ENCODE results near the gene TAOK1.

The TAOK1 gene

GRCh38 chr17:29483503-29483902 is 93.3 kb downstream of the TAOK1 start:
- no peak overlapping the region for H3K4me3 ChIP-seq (ENCODE audit: low read depth, low read length)
- peaks cover 45% of the 10 kb centered on the region for H3K36me3 ChIP-seq
- no peaks in the 10 kb centered on the region for H3K27me3 ChIP-seq (ENCODE audit: insufficient read depth, low read depth, severe bottlenecking)
- H3K27ac ChIP-seq: no peak overlapping the region
- H3K9me3 ChIP-seq (ENCODE audit: severe bottlenecking): no peaks in the 10 kb centered on the region
- no peak for DNase-seq
- TF ChIP-seq, protein P1, sequence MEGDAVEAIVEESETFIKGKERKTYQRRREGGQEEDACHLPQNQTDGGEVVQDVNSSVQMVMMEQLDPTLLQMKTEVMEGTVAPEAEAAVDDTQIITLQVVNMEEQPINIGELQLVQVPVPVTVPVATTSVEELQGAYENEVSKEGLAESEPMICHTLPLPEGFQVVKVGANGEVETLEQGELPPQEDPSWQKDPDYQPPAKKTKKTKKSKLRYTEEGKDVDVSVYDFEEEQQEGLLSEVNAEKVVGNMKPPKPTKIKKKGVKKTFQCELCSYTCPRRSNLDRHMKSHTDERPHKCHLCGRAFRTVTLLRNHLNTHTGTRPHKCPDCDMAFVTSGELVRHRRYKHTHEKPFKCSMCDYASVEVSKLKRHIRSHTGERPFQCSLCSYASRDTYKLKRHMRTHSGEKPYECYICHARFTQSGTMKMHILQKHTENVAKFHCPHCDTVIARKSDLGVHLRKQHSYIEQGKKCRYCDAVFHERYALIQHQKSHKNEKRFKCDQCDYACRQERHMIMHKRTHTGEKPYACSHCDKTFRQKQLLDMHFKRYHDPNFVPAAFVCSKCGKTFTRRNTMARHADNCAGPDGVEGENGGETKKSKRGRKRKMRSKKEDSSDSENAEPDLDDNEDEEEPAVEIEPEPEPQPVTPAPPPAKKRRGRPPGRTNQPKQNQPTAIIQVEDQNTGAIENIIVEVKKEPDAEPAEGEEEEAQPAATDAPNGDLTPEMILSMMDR (IDR thresholded peaks at IDR 0.05; ENCODE audit: low read depth, low read length): no peak

DNA sequence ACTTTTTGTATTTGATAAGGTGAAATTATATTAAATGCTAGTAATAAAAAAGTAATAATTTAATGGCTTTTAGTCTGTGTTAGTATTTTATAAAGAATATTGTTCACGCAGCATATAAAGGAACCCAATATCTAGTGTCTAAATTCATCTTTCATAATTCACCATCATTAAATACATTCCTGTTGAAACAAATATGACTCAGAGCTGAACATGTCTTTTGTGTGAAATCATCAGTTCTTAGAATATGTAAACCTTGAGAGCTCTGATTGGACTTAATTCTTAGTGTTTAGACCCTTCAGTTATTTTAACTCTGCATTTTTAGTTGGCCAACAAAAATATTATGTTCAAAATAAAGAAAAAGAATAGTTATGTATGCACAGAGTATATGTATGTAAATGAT is 104.8 kb downstream of the TAOK1 start:
- H3K36me3 ChIP-seq: peaks cover 58% of the 10 kb centered on the region
- H3K9me3 ChIP-seq (ENCODE audit: severe bottlenecking): no peaks in the 10 kb centered on the region
- TF ChIP-seq, protein P1 (IDR thresholded peaks at IDR 0.05; ENCODE audit: low read depth, low read length): no peak
- no peak overlapping the region for H3K27ac ChIP-seq
- H3K4me3 ChIP-seq (ENCODE audit: low read depth, low read length): no peak overlapping the region
- H3K27me3 ChIP-seq (ENCODE audit: insufficient read depth, low read depth, severe bottlenecking): no peaks in the 10 kb centered on the region
- no peak for DNase-seq

- Histone ChIP-seq H3K36me3 (peaks cover 74% of the 10 kb centered on the region), H3K27me3 (ENCODE audit: insufficient read depth, low read depth, severe bottlenecking) (no peaks in the 10 kb centered on the region), H3K27ac (no peak overlapping the region), H3K9me3 (ENCODE audit: severe bottlenecking) (no peaks in the 10 kb centered on the region), H3K4me3 (ENCODE audit: low read depth, low read length) (no peak overlapping the region)
- TF ChIP-seq, protein P1 (IDR thresholded peaks at IDR 0.05; ENCODE audit: low read depth, low read length): no peak
- no peak for DNase-seq
These were observed 114.5 kb downstream of the TAOK1 start for GRCh38 chr17:29504711-29505110.

- Histone ChIP-seq H3K36me3 (peaks cover 78% of the 10 kb centered on the region), H3K27ac (no peak overlapping the region), H3K9me3 (ENCODE audit: severe bottlenecking) (no peaks in the 10 kb centered on the region), H3K4me3 (ENCODE audit: low read depth, low read length) (no peak overlapping the region), H3K27me3 (ENCODE audit: insufficient read depth, low read depth, severe bottlenecking) (no peaks in the 10 kb centered on the region)
- DNase-seq: no peak
- TF ChIP-seq, protein P1 (IDR thresholded peaks at IDR 0.05; ENCODE audit: low read depth, low read length): no peak
These were observed 115.7 kb downstream of the TAOK1 start for GRCh38 chr17:29505836-29506235.

GRCh38 chr17:29510953-29511352 is 120.8 kb downstream of the TAOK1 start:
- peaks cover 72% of the 10 kb centered on the region for H3K36me3 ChIP-seq
- H3K9me3 ChIP-seq (ENCODE audit: severe bottlenecking): no peaks in the 10 kb centered on the region
- TF ChIP-seq, protein P1 (IDR thresholded peaks at IDR 0.05; ENCODE audit: low read depth, low read length): no peak
- H3K27ac ChIP-seq: no peak overlapping the region
- H3K4me3 ChIP-seq (ENCODE audit: low read depth, low read length): no peak overlapping the region
- no peaks in the 10 kb centered on the region for H3K27me3 ChIP-seq (ENCODE audit: insufficient read depth, low read depth, severe bottlenecking)
- DNase-seq: no peak

GRCh38 chr17:29514792-29515191 is 124.6 kb downstream of the TAOK1 start:
- H3K27ac ChIP-seq: no peak overlapping the region
- H3K4me3 ChIP-seq (ENCODE audit: low read depth, low read length): no peak overlapping the region
- TF ChIP-seq, protein P1 (IDR thresholded peaks at IDR 0.05; ENCODE audit: low read depth, low read length): no peak
- no peaks in the 10 kb centered on the region for H3K27me3 ChIP-seq (ENCODE audit: insufficient read depth, low read depth, severe bottlenecking)
- H3K9me3 ChIP-seq (ENCODE audit: severe bottlenecking): no peaks in the 10 kb centered on the region
- DNase-seq: no peak
- peaks cover 76% of the 10 kb centered on the region for H3K36me3 ChIP-seq

Data from WERI-Rb-1 (cell line).